VCaP (cell line): ENCODE measurements around the gene HMCES.

Experiments
- H3K27ac ChIP-seq: fragments of 450-650 bp; 2 replicates; pipeline ENCODE4 v1.5.1; 2017
- TF ChIP-seq, protein P1 (sequence below): fragments of 450-650 bp; conservative IDR thresholded peaks from 2 replicates; pipeline ENCODE4 v1.5.1; 2017; ENCODE audit warnings: mild to moderate bottlenecking, moderate library complexity

HMCES gene

DNA sequence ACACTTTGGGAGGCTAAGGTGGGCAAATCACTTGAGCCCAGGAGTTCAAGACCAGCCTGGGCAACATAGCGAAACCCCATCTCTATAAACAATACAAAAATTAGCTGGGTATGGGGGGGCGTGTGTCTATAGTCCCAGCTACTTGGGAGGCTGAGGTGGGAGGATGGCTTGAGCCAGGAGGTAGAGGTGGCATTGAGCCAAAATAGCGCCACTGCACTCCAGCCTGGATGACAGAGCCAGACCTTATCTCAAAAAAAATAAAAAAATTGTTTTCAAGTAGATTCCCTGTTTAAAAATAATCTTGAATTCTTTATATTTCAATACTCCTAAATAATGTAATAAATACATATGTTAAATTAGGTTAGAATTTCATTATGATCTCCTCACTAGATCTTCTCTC is 9.8 kb downstream of the HMCES start:
- TF ChIP-seq, protein P1, sequence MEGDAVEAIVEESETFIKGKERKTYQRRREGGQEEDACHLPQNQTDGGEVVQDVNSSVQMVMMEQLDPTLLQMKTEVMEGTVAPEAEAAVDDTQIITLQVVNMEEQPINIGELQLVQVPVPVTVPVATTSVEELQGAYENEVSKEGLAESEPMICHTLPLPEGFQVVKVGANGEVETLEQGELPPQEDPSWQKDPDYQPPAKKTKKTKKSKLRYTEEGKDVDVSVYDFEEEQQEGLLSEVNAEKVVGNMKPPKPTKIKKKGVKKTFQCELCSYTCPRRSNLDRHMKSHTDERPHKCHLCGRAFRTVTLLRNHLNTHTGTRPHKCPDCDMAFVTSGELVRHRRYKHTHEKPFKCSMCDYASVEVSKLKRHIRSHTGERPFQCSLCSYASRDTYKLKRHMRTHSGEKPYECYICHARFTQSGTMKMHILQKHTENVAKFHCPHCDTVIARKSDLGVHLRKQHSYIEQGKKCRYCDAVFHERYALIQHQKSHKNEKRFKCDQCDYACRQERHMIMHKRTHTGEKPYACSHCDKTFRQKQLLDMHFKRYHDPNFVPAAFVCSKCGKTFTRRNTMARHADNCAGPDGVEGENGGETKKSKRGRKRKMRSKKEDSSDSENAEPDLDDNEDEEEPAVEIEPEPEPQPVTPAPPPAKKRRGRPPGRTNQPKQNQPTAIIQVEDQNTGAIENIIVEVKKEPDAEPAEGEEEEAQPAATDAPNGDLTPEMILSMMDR, result no peak
- H3K27ac ChIP-seq, result no peak overlapping the region

DNA sequence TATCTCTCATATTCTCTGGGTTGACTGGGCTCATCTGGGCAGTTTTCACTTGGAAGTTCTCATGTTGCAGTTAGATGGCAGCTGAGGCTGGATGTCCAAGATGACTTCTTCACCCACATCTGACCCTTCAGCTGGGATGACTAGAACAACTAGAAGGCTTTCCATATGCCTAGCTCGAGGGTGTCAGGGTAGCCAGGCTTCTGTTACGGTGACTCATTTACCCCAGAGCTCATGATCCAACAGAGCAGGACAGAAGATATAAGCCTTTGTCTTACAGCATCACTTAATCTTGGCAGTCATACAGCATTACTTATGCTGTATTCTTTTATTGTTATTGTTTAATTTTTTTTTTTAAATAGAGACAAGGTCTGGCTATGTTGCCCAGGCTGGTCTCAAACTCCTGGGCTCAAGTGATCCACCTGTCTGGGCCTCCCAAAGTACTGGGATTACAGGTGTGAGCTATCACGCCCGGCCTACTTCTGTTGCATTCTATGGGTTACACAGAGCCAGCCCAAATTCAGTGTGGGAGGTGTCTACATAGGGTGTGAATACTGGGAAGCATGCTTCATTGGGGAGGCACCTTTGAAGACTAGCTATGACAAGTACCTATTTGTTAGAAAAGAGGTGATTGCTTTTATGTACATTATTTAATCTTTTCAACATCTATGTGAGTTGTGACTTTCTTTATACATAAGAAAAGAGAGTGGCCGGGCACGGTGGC is 10.7 kb downstream of the HMCES start:
- TF ChIP-seq, protein P1, result no peak
- no peak overlapping the region for H3K27ac ChIP-seq

DNA sequence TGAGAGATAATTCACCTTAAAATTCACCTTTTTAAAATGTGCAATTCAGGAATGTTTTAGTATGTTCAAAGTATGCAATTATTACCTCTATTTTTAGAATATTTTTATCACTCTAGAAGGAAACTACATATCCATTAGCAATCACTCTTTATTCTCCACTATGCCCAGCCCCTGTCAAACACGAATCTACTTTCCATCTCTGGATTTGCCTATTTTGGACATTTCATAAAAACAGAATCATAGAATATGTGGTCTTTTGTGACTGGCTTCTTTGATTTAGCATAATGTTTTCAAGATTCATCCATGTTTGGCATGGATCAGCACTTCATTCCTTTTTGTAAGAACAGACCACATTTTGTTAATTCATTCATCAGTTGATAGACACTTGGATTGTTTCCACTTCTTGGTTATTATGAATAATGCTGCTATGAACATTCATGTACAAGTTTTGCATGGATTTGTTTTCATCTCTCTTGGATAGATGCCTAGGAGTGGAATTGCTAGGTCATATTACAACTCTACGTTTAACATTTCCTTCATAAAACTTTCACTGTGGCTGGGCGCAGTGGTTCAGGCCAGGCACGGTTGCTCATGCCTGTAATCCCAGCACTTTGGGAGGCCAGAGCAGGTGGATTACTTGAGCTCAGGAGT is 12.7 kb downstream of the HMCES start:
- TF ChIP-seq, protein P1, result no peak
- H3K27ac ChIP-seq, result peak overlapping the region; percentile 20; the same call in 1 of the 2 replicates

GRCh38 chr3:129295286-129295685 is 16.6 kb downstream of the HMCES start:
- TF ChIP-seq, protein P1, result no peak

GRCh38 chr3:129304146-129304961 is 25.7 kb downstream of the HMCES start:
- TF ChIP-seq, protein P1, result no peak
- no peak overlapping the region for H3K27ac ChIP-seq

More at GRCh38 chr3:129295286-129295685, 16.6 kb downstream of the HMCES start:
- H3K27ac ChIP-seq, result no peak overlapping the region

DNA sequence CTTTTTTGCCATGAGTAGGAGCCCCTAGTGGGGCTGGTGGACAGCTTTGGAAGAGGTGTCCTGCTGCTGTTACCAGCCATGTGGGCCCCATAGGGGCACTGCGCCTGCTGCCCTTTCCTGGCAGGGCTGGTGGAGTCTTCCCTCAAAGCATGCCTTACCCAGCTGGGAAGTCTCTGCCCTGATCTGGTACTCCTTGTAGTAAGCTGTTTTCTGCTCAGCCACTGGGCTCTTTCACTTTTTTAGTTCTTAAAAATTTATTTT is 26.2 kb downstream of the HMCES start:
- H3K27ac ChIP-seq, result no peak overlapping the region
- TF ChIP-seq, protein P1, result no peak

DNA sequence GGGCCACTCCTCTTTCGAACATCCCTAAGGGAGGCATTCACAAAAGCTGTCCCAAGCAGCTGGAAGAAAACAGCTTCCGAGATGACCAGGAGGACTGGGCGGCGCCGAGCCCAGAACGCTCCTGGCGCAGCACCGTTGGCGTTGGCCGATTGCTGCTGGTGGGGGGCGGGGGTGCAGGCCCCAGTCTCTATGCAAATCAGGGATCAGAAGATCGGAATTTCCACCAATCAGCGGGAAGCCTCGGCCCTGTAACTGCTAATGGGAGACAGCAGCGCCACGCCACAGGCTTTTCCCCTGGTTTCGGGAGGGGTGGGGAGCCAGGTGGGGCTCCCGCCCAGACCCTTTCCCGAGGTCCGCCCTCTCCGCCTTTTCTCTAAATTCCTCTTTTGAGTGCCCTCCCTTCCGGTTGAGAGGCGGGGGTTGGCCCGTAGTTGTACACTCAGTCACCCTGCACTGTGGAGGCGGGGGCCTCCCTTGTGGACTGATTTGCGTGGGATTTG is 27.0 kb downstream of the HMCES start:
- TF ChIP-seq, protein P1, result no peak
- H3K27ac ChIP-seq, result no peak overlapping the region
